Pancreas (tissue), 10 donors: ENCODE results near the gene PARD3B. TPM values are rescaled to one million over a fixed set of nuclear protein-coding genes. Genes with fewer than 3 reads are reported as not detected.

Experiments used
- ATAC-seq, 4 donors: fragments of 200-7000 bp; cut with Tn5 transposase; one replicate each; pipeline versions ENCODE4 v1.8.0 to v1.9.1; 2020; ENCODE audit warnings: mild to moderate bottlenecking in 4 of 4, moderate library complexity in 4 of 4
- DNase-seq, 6 donors: peaks; one replicate each; pipeline ENCODE4 v3.0.0-alpha.2; 2020
- FAIRE-seq: peaks from 2 replicates; lab custom pipeline; 2012; peaks lifted over from hg19 to GRCh38; lab: Jason Lieb, UNC
- H3K27ac ChIP-seq, 4 donors: fragments of 200-600 bp; sonication (generic); 1 replicate in 3 of 4; 2 replicates in 1 of 4; pipeline versions ENCODE4 v1.5.0 to v1.8.0; 2020
- H3K27me3 ChIP-seq, 4 donors: fragments of 200-600 bp; one replicate each; pipeline ENCODE4 v1.8.0; 2021
- H3K36me3 ChIP-seq, 3 donors: fragments of 200-600 bp; sonication (generic) in 1 of 3; one replicate each; pipeline versions ENCODE4 v1.5.0 to v1.8.0; 2020 to 2021
- H3K4me1 ChIP-seq, 3 donors: fragments of 200-600 bp; one replicate each; pipeline ENCODE4 v1.8.0; 2021
- H3K4me3 ChIP-seq, 4 donors: fragments of 200-600 bp; sonication (generic) in 2 of 4; one replicate each; pipeline versions ENCODE4 v1.5.0 to v1.8.0; 2020 to 2021
- H3K9me3 ChIP-seq, 4 donors: fragments of 200-600 bp; one replicate each; pipeline ENCODE4 v1.8.0; 2021
- CTCF ChIP-seq, 4 donors: fragments of 200-600 bp; sonication (generic) in 3 of 4; IDR thresholded peaks; one replicate each; pipeline versions ENCODE4 v1.5.0 to v1.8.0; 2021; ENCODE audit warnings: antibody characterized with exemption in 4 of 4
- WGBS, 2 donors: extraction: QIAGEN DNeasy Blood & Tissue Kit; methylation state at CpG; one replicate each; pipeline ENCODE4 v1.1.7; 2013; 5-methylcytosine and 5-hydroxymethylcytosine counted together
- intact Hi-C, 3 donors: fragments of 100-400 bp; cut with DNase I; formaldehyde crosslinking; loops; one replicate each; pipeline versions ENCODE4 v1.11.1 to v1.14.2; 2022
- polyA plus RNA-seq, 2 donors: library from polyadenylated mRNA; stranded (reverse); fragments of 200-250 nt; gene quantifications; one replicate each; pipeline ENCODE4 v1.2.3, GENCODE V29; 2013
- total RNA-seq, 6 donors: library from RNA; stranded (reverse); fragmentation: NEBNext Ultra II Directional in 4 of 6; extraction: Animal tissue kit (Norgen Biotek cat#: 25700) in 4 of 6; gene quantifications; one replicate each; pipeline versions ENCODE4 v1.2.1 to v1.2.4, GENCODE V29; 2021 to 2023
- donor health status: healthy with polysubstance abuse.
- donor health status: DM: no; HTN: no; CAD: no; lungs with moderate emphysema.
- donor health status: DM: no; HTN: no; CAD: no.
- donor health status: control.
- donor health status: control.
- donor health status: Bipolar disorder and iron deficiency.
- donor health status: DM: yes; HTN: yes; CAD: no.
- donor health status: DM: no; HTN: no; CAD: no.
- donor health status: DM: no; HTN: no; CAD: no.
- donor health status: DM: yes; HTN: yes; CAD: no.

Gene PARD3B
- total and polyA plus RNA-seq, 8 donors: 2.8 to 21.5 (median 12.7) TPM

GRCh38 chr2:204880928-204881327 lies 335.7 kb downstream of the PARD3B start:
- Histone ChIP-seq H3K27ac (no peak overlapping the region), H3K36me3 (no peaks in the 10 kb centered on the region), H3K9me3 (no peaks in the 10 kb centered on the region), H3K4me1 (no peaks in the 10 kb centered on the region), H3K4me3 (no peak overlapping the region), H3K27me3 (no peaks in the 10 kb centered on the region)
- no peak for TF ChIP-seq CTCF (IDR thresholded peaks at IDR 0.05)
- no peak for FAIRE-seq
- ATAC-seq: no peak
- 94 to 95% methylated on average over 3 of the region's 3 CpGs for WGBS, 2 donors
- no peak for DNase-seq
- intact Hi-C loops: no loop called here

GRCh38 chr2:204881655-204882054 lies 336.4 kb downstream of the PARD3B start:
- Histone ChIP-seq H3K27ac (no peak overlapping the region), H3K27me3 (no peaks in the 10 kb centered on the region), H3K36me3 (no peaks in the 10 kb centered on the region), H3K9me3 (no peaks in the 10 kb centered on the region), H3K4me1 (no peaks in the 10 kb centered on the region), H3K4me3 (no peak overlapping the region)
- intact Hi-C loops: no loop called here
- WGBS, 2 donors: 83 to 88% methylated on average over 4 of the region's 4 CpGs
- DNase-seq (no peak), ATAC-seq (no peak), FAIRE-seq (no peak)
- no peak for TF ChIP-seq CTCF (IDR thresholded peaks at IDR 0.05)

- no peak for FAIRE-seq
- DNase-seq: no peak
- intact Hi-C loops: no loop called here
- Histone ChIP-seq H3K9me3 (no peaks in the 10 kb centered on the region), H3K27me3 (no peaks in the 10 kb centered on the region), H3K36me3 (no peaks in the 10 kb centered on the region), H3K4me1 (no peaks in the 10 kb centered on the region), H3K27ac (no peak overlapping the region), H3K4me3 (no peak overlapping the region)
- ATAC-seq: no peak
- TF ChIP-seq CTCF (IDR thresholded peaks at IDR 0.05): no peak
- WGBS, 2 donors: 71 to 73% methylated on average over 2 of the region's 2 CpGs
Measured at GRCh38 chr2:204885747-204886146, 340.5 kb downstream of the PARD3B start.

GRCh38 chr2:204886713-204887112 lies 341.4 kb downstream of the PARD3B start:
- WGBS, 2 donors: 52 to 56% methylated on average over 1 of the region's 1 CpG
- Histone ChIP-seq H3K4me3 (no peak overlapping the region), H3K27ac (no peak overlapping the region), H3K9me3 (no peaks in the 10 kb centered on the region), H3K4me1 (no peaks in the 10 kb centered on the region), H3K27me3 (no peaks in the 10 kb centered on the region), H3K36me3 (no peaks in the 10 kb centered on the region)
- no peak for DNase-seq
- TF ChIP-seq CTCF (IDR thresholded peaks at IDR 0.05): no peak
- no peak for ATAC-seq
- FAIRE-seq: no peak
- intact Hi-C loops: no loop called here

- no peak for TF ChIP-seq CTCF (IDR thresholded peaks at IDR 0.05)
- no peaks in the 10 kb centered on the region for H3K36me3 ChIP-seq
- no peaks in the 10 kb centered on the region for H3K27me3 ChIP-seq
- no peaks in the 10 kb centered on the region for H3K9me3 ChIP-seq
- H3K4me1 ChIP-seq: no peaks in the 10 kb centered on the region
- H3K4me3 ChIP-seq: no peak overlapping the region
- ATAC-seq (no peak), DNase-seq (no peak), FAIRE-seq (no peak)
- intact Hi-C loops: no loop called here
- H3K27ac ChIP-seq: no peak overlapping the region
Measured at GRCh38 chr2:204888222-204888621, 342.9 kb downstream of the PARD3B start.
